ENCODE data around the gene HINT1.
"Not testable (repeated sequence)": the region's sequence is repeated elsewhere in the genome, so short reads cannot be mapped to it uniquely, and the experiment has no call there.

Gene HINT1

DNA sequence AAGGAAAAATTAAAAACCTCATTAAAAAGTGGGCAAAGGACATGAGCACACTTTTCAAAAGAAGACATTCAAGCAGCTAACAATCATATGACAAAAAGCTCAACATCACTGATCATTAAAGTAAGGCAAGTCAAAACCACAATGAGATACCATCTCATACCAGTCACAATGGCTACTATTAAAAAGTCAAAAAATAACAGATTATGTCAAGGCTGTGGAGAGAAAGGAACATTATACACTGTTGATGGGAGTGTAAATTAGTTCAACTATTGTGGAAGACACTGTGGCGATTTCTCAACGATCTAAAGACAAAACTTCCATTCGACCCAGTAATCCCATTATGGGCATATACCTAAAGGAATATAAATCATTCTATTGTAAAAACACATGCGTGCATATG lies 35.8 kb downstream of the HINT1 start:
- POLR2A ChIA-PET, result no interaction called here
- H3K4me3 ChIP-seq (ENCODE audit: low read depth, low read length), result no peak overlapping the region
- no peak for TF ChIP-seq CTCF (IDR thresholded peaks at IDR 0.05; ENCODE audit: insufficient read depth, low read length, missing control alignments)
- CTCF ChIA-PET, result no interaction called here
- no peak for DNase-seq (ENCODE audit: low read depth, low spot score)

GRCh38 chr5:131127244-131127643 lies 37.8 kb downstream of the HINT1 start:
- H3K4me3 ChIP-seq (ENCODE audit: low read depth, low read length); DNase-seq (ENCODE audit: low read depth, low spot score); CTCF ChIA-PET; POLR2A ChIA-PET: not testable (repeated sequence)

GRCh38 chr5:131114754-131115153 lies 50.3 kb downstream of the HINT1 start:
- no peak for DNase-seq (ENCODE audit: low read depth, low spot score)
- no peak overlapping the region for H3K4me3 ChIP-seq (ENCODE audit: low read depth, low read length)
- TF ChIP-seq CTCF (IDR thresholded peaks at IDR 0.05; ENCODE audit: insufficient read depth, low read length, missing control alignments), result no peak
- ChIA-PET POLR2A (no interaction called here), CTCF (interaction anchor here (0.7 to 3.2 kb wide), 2 partner anchors 244 to 1347 kb away, joined by 3 to 11 read pairs; no protein-coding TSS in a partner anchor)

- ChIA-PET POLR2A (interaction anchor here (0.6 kb wide), 1 partner anchor 1195 kb away, joined by 3 read pairs; no protein-coding TSS in a partner anchor), CTCF (interaction anchor here (1.1 to 2.4 kb wide), 4 partner anchors 241 to 1341 kb away, joined by 3 to 17 read pairs (median 6); no protein-coding TSS in a partner anchor)
- TF ChIP-seq CTCF (IDR thresholded peaks at IDR 0.05; ENCODE audit: insufficient read depth, low read length, missing control alignments), result no peak
- H3K4me3 ChIP-seq (ENCODE audit: low read depth, low read length), result no peak overlapping the region
- DNase-seq (ENCODE audit: low read depth, low spot score), result no peak
These were observed 52.6 kb downstream of the HINT1 start for GRCh38 chr5:131112424-131112823.

- ChIA-PET POLR2A (no interaction called here), CTCF (interaction anchor here (0.9 to 2.1 kb wide), 4 partner anchors 14 to 1339 kb away, joined by 4 to 15 read pairs (median 6); no protein-coding TSS in a partner anchor)
- TF ChIP-seq CTCF (IDR thresholded peaks at IDR 0.05; ENCODE audit: insufficient read depth, low read length, missing control alignments), result no peak
- no peak overlapping the region for H3K4me3 ChIP-seq (ENCODE audit: low read depth, low read length)
- DNase-seq (ENCODE audit: low read depth, low spot score), result no peak
These were observed 54.8 kb downstream of the HINT1 start for GRCh38 chr5:131110256-131110594.

DNA sequence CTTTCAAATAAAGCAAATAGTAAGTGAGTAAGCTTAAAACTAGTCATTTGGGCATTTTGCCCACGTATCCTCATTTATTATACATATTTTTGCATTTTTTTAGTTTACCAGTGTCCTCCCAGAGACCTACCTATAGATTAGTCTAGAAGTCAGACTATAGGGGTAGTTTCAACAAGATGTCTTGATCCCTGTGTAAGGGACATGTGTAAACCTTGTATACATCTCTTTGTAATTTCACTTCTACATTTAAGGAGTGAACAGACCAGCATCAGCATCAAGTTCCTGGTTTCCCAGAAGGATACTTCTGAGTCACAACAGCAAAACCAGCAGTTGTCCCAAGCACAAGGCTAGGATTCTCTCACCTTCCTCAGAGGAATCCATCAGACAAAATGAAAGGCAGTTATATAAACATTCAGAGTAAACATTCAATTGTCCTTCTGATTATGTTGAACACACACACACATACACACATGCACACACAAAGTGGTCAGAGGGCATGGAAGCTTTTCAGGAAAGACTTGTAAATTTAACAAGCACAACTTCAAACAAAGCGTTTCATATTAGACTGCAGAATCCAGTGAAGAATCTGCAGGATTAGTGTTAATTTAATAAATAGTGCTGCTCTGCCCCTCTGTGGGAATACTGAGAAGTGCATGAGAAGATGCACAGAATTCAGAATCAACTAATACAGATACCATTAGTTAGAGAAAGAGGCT lies 55.4 kb downstream of the HINT1 start:
- ChIA-PET CTCF (interaction anchor here (0.8 to 2.1 kb wide), 12 partner anchors 13 to 1445 kb away, joined by 3 to 15 read pairs (median 4); no protein-coding TSS in a partner anchor), POLR2A (no interaction called here)
- DNase-seq (ENCODE audit: low read depth, low spot score), result peak; percentile 3
- TF ChIP-seq CTCF (IDR thresholded peaks at IDR 0.05; ENCODE audit: insufficient read depth, low read length, missing control alignments), result peak; percentile 37
- H3K4me3 ChIP-seq (ENCODE audit: low read depth, low read length), result no peak overlapping the region

Measured in AG04449 (cell line).